Activated B cell treated with CpG ODN at 0.5 μM for 24 hours (primary cell): Measurements from ENCODE around the gene SPRN. TPM values are rescaled to one million over a fixed set of nuclear protein-coding genes. Genes with fewer than 3 reads are reported as not detected.
A peak's percentile ranks its signal among the peaks of the same experiment; 100 is the strongest.

Source experiments
- ATAC-seq: fragments of 200-7000 bp; cut with Tn5 transposase; one replicate; pipeline ENCODE4 v1.10.0; 2021; ENCODE audit warnings: low read depth, mild to moderate bottlenecking, moderate library complexity
- CTCF ChIA-PET: fragments of 350-600 bp; sonication (Branson Sonifier 250); formaldehyde crosslinking; loops from one replicate; lab custom pipeline; 2021; ENCODE audit warnings: antibody characterized with exemption; lab: Charles Lee
- POLR2A ChIA-PET: fragments of 350-600 bp; sonication (Branson Sonifier 250); formaldehyde crosslinking; loops from one replicate; lab custom pipeline; 2021; ENCODE audit warnings: antibody characterized with exemption; lab: Charles Lee
- DNase-seq: peaks from one replicate; pipeline ENCODE4 v3.0.0; 2022
- H3K27ac Mint-ChIP-seq: one replicate; pipeline ENCODE4 v1.8.0; 2020; ENCODE audit warnings: mixed read lengths
- H3K27me3 Mint-ChIP-seq: one replicate; pipeline ENCODE4 v1.8.0; 2021; ENCODE audit warnings: mixed read lengths
- H3K36me3 Mint-ChIP-seq: one replicate; pipeline ENCODE4 v1.8.0; 2021; ENCODE audit warnings: low read depth, mixed read lengths
- H3K4me1 Mint-ChIP-seq: one replicate; pipeline ENCODE4 v1.8.0; 2021; ENCODE audit warnings: mixed read lengths
- H3K4me3 Mint-ChIP-seq: one replicate; pipeline ENCODE4 v1.8.0; 2020; ENCODE audit warnings: mild to moderate bottlenecking, mixed read lengths
- H3K9me3 Mint-ChIP-seq: one replicate; pipeline ENCODE4 v1.8.0; 2020; ENCODE audit warnings: mixed read lengths
- intact Hi-C: fragments of 100-400 bp; cut with micrococcal nuclease; formaldehyde crosslinking; loops from one replicate; pipeline ENCODE4 v1.15.1; 2024
- total RNA-seq: library from RNA; stranded (reverse); gene quantifications from 2 replicates; pipeline ENCODE4 v1.2.3, GENCODE V29; 2022
- TF ChIP-seq, protein P1 (sequence below): fragments of 200-600 bp; IDR thresholded peaks from one replicate; pipeline ENCODE4 v1.8.0; 2022; ENCODE audit warnings: antibody characterized with exemption, mild to moderate bottlenecking

Gene SPRN
- total RNA-seq, 1 donor from 2014 or later: not detected

DNA sequence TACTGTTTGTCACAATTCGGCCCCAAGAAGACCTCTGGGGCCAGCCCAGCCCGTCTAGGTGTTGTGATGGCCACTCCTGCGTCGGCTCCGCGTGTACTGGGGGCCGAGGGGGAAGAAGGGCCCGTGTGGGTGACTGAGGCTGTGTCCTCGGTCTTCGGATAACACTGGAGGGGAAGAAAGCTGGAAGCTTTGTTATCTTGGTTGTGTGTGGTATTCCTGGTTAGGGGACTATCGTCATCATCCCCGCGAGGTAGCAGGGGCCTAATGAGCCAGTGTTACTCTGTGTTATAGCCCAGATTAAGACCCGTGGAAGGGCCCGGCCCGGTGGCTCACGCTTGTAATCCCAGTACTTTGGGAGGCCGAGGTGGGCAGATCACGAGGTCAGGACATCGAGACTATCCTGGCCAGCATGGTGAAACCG, 29.6 kb downstream of the SPRN start:
- ChIA-PET POLR2A (interaction anchor here (1.3 to 1.8 kb wide), 4 partner anchors 11 to 37 kb away, joined by 4 to 8 read pairs (median 6); partner anchors contain the start of genes FUOM and PAOX), CTCF (interaction anchor here (1.1 kb wide), 1 partner anchor 65 kb away, joined by 4 read pairs; no protein-coding TSS in a partner anchor)
- peaks cover 42% of the 10 kb centered on the region for H3K36me3 Mint-ChIP-seq
- TF ChIP-seq, protein P1, sequence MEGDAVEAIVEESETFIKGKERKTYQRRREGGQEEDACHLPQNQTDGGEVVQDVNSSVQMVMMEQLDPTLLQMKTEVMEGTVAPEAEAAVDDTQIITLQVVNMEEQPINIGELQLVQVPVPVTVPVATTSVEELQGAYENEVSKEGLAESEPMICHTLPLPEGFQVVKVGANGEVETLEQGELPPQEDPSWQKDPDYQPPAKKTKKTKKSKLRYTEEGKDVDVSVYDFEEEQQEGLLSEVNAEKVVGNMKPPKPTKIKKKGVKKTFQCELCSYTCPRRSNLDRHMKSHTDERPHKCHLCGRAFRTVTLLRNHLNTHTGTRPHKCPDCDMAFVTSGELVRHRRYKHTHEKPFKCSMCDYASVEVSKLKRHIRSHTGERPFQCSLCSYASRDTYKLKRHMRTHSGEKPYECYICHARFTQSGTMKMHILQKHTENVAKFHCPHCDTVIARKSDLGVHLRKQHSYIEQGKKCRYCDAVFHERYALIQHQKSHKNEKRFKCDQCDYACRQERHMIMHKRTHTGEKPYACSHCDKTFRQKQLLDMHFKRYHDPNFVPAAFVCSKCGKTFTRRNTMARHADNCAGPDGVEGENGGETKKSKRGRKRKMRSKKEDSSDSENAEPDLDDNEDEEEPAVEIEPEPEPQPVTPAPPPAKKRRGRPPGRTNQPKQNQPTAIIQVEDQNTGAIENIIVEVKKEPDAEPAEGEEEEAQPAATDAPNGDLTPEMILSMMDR: no peak
- H3K4me1 Mint-ChIP-seq: peaks cover 60% of the 10 kb centered on the region
- H3K9me3 Mint-ChIP-seq: no peaks in the 10 kb centered on the region
- intact Hi-C loops: loop anchor here (1.0 to 2.0 kb wide), 6 partner anchors 16 to 126 kb away; partner anchors contain the start of genes ECHS1 and PAOX
- no peak for DNase-seq
- ATAC-seq: no peak
- H3K27ac Mint-ChIP-seq: peak overlapping the region; percentile 81
- H3K4me3 Mint-ChIP-seq: peak overlapping the region; percentile 88
- no peaks in the 10 kb centered on the region for H3K27me3 Mint-ChIP-seq

DNA sequence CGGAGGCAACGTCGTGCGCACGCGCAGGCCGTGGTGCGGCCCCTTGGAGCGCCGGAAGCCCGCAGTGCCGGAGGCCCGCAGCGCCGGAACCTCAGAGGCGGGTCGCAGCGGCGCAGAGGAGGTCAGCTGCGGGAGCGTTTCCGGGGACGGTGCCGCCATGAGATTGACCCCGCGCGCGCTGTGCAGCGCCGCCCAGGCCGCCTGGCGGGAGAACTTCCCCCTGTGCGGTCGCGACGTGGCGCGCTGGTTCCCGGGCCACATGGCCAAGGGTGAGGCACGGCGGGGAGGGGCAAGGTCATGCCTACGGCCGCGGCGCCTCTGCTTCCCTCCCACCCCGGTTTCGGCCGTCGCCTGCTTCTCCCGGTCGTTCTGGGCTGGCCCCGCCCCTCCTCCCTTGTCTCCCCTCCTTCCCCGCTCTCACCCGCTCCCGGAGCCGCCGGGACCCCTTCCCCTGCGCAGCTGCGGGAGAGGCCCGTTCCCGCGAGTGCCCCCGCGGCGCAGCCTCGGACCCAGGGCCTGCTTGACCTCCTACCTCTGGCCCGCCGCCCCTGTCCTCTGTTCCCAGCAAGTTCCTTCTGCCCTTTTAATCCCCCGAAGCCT, 30.3 kb downstream of the SPRN start, which contains the start of gene MTG1:
TSS of gene MTG1 (plus strand) at position 94 of the 600 bp plus-strand sequence. CDS start at position 158, 64 bp downstream.
- ChIA-PET CTCF (no interaction called here), POLR2A (interaction anchor here (1.0 to 1.8 kb wide), 6 partner anchors 12 to 37 kb away, joined by 3 to 9 read pairs (median 6); partner anchors contain the start of genes ECHS1, FUOM and PAOX)
- H3K27ac Mint-ChIP-seq: peak within 1 kb of the TSS; percentile 81

DNA sequence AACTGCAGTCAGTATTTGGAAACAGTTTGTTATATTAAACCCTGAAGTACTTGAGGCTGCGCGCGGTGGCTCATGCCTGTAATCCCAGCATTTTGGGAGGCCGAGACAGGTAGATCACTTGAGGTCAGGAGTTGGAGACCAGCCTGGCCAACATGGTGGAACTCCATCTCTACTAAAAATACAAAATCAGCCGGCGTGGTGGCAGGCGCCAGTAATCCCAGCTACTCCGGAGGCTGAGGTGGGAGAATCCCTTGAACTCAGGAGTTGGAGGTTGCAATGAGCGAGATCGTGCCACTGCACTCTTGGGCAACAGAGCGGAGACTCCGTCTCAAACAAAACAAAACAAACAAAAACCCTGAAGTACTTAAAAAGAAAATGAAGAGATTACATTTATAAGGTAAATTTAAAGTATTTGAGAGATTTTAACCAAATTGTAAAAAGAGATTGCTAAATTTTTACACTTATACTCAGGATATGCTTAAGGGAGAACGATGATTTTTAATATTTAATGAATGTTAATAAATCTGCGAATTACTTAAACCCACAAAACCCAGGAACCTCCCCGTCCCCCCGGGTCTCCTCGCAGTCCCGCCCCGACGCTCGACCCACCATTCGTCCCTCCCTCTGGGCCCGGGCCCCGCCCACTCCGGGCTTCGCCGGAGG, 30.9 kb downstream of the SPRN start:
- ChIA-PET CTCF (no interaction called here), POLR2A (interaction anchor here (1.0 to 6.5 kb wide), 7 partner anchors 12 to 36 kb away, joined by 3 to 52 read pairs (median 8); partner anchors contain the start of genes ECHS1, FUOM and PAOX)
- Mint-ChIP-seq H3K27me3 (no peaks in the 10 kb centered on the region), H3K27ac (peak overlapping the region; percentile 70), H3K4me3 (peak overlapping the region; percentile 88), H3K36me3 (peaks cover 30% of the 10 kb centered on the region), H3K9me3 (no peaks in the 10 kb centered on the region), H3K4me1 (peaks cover 68% of the 10 kb centered on the region)
- DNase-seq: no peak
- ATAC-seq: no peak
- intact Hi-C loops: loop anchor here (1.0 to 2.0 kb wide), 6 partner anchors 14 to 127 kb away; partner anchors contain the start of genes ECHS1 and PAOX
- TF ChIP-seq, protein P1: no peak

More for the DNA sequence above, 30.3 kb downstream of the SPRN start, which contains the start of gene MTG1:
- DNase-seq: peak; percentile 99
- H3K4me3 Mint-ChIP-seq: peak within 1 kb of the TSS; percentile 88
- ATAC-seq: peak; percentile 65
- TF ChIP-seq, protein P1: no peak
- H3K9me3 Mint-ChIP-seq: no peaks in the 10 kb centered on the region
- H3K27me3 Mint-ChIP-seq: no peaks in the 10 kb centered on the region
- peaks cover 62% of the 10 kb centered on the region for H3K4me1 Mint-ChIP-seq
- intact Hi-C loops: loop anchor here (1.0 to 2.0 kb wide), 6 partner anchors 15 to 127 kb away; partner anchors contain the start of genes ECHS1 and PAOX
- peaks cover 35% of the 10 kb centered on the region for H3K36me3 Mint-ChIP-seq

GRCh38 chr10:133391761-133392518, 32.5 kb downstream of the SPRN start:
- Mint-ChIP-seq H3K36me3 (peaks cover 18% of the 10 kb centered on the region), H3K4me3 (peak overlapping the region; percentile 75), H3K9me3 (no peaks in the 10 kb centered on the region), H3K27ac (peak overlapping the region; percentile 85), H3K27me3 (no peaks in the 10 kb centered on the region), H3K4me1 (peaks cover 78% of the 10 kb centered on the region)
- ChIA-PET POLR2A (interaction anchor here (0.6 to 6.5 kb wide), 6 partner anchors 13 to 114 kb away, joined by 3 to 52 read pairs (median 6); partner anchors contain the start of genes ECHS1 and PAOX), CTCF (interaction anchor here (3.0 kb wide), 1 partner anchor 62 kb away, joined by 11 read pairs; no protein-coding TSS in a partner anchor)
- ATAC-seq (peak; percentile 6), DNase-seq (no peak)
- intact Hi-C loops: no loop called here
- TF ChIP-seq, protein P1: no peak
